GM11168 (cell line): ENCODE data around the gene RASGEF1C.
"Not testable (repeated sequence)": the region's sequence is repeated elsewhere in the genome, so short reads cannot be mapped to it uniquely, and the experiment has no call there.

Experiments used
- in situ Hi-C: fragments of 300-500 bp; cut with MboI; formaldehyde crosslinking; loops from one replicate; pipeline ENCODE4 v1.12.0; 2022; ENCODE audit warnings: low sequenced_read_pairs; ENCODE audit not compliant: unreplicated experiment

The RASGEF1C gene

DNA sequence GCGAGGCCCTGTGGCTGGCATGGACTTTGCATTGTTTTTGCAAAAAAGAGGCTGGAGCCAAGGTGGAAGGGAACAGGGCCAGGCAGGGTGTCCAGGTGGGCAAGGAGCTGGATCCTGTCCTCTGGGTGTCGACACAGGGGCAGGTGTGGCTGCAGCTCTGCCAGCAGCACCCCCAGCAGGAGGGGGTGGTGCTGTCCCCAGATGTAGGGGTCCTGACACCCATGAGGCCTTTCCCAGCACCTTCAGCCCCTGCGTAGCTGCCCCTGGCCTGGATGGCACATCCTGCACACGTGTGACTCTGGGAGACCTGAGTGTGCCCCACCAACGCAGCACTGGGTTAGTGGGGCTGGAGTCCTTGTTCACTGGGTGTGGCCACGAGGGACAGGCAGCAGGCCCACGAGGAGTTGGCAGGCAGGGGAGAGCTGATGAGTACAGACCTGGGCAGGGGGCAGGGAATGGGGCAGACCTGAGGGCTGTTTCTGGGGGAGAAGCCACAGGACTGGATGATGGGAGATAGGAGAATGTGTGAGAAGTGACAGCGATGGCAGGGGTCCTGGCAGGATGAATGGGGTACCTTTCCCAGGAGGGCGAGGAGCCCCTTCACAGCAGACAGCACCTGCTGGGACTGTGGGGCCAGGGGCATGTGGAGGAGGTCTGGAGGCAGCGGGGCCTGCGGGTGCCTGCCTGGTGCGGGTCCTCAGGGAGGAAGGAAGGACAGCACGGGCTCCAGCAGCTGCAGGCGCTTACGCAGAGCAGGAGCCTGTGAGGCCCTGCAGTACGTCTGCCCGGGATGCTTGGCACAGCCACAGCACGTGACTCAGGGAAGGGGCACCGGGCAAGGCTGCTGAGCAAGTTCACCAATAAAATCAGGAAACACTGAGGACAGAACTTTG lies 3.6 kb upstream of the RASGEF1C start:
- in situ Hi-C loops = no loop called here

GRCh38 chr5:180211761-180212035 lies 2.7 kb upstream of the RASGEF1C start:
- in situ Hi-C loops = no loop called here

DNA sequence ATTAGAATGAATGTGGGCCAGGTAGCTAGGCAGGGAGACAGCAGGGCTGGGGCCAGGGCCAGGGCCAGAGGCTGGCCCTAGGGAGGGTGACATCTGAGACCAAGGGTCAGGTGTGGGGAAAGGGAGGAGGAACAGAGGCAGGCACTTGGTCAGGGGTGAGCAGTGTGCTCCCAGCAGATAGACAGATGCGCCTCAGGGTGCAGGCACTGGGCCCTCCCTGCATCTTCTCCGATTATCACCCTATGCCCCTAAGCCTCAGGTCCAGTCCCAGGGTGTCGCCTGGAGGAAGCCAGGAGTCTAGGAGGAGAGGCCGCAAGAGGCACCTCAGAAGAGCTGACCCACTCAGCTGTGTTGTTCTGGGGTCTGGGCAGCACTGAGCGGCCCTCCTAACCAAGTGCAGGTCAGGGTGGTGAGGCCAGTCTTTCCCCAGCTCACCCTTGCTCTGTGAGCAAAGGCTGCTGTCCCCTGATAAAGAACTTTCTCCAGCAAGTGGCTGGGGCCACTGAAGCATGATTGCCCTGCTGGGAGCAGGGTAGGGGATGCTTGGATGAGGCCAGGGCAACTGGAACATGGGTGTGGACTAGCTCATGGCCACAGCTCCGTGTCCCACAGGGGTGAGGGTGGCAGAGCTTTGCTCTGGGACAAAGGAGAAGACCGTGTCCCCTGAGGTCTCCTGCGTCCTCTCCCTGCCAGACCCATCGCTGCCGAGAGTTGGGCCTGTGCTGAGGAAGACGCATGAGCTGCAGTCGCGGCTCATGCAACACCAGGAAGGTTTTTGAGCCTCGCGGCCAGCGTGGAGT lies 2.1 kb upstream of the RASGEF1C start:
- in situ Hi-C loops = no loop called here

GRCh38 chr5:180210077-180210476 lies 1.1 kb upstream of the RASGEF1C start:
- in situ Hi-C loops = not testable (repeated sequence)

DNA sequence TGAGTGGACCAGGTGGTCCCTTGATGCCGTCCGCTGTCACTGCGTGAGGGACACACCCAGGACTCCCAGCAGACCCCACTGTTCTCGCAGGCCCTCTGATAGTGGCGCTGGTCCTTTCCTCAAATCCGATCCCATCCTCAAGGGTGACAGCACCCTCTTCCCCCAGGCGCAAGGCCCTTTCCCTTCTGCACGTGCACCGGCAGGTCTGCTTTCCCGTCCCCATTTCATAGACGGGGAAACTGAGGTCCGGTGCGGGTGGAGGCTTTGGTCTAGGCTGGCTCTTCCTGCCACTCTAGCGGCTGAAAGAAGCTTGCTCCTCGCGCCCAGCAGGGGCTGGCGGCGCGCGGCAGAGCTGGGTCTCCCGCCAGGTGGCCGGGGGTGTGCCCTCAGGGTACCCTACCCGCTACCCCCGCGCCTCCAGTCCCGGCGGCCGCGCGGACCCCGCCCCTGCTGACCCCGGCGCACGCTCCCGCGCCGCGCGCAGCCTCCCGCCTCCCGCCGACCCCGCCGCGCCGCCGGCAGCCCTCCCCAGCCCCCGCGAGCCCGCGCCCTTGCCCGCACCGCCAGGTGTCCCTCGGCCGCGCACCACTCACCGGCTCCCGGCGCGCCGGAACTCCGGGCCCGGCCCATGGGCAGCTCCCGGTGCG lies 453 bp downstream of the RASGEF1C start:
- in situ Hi-C loops = no loop called here

- in situ Hi-C loops = no loop called here
Measured at GRCh38 chr5:180208038-180208434, 975 bp downstream of the RASGEF1C start.

- in situ Hi-C loops = no loop called here
Measured at GRCh38 chr5:180207593-180207992, 1.4 kb downstream of the RASGEF1C start.

- in situ Hi-C loops = no loop called here
Measured at GRCh38 chr5:180206993-180207392, 2.0 kb downstream of the RASGEF1C start.

DNA sequence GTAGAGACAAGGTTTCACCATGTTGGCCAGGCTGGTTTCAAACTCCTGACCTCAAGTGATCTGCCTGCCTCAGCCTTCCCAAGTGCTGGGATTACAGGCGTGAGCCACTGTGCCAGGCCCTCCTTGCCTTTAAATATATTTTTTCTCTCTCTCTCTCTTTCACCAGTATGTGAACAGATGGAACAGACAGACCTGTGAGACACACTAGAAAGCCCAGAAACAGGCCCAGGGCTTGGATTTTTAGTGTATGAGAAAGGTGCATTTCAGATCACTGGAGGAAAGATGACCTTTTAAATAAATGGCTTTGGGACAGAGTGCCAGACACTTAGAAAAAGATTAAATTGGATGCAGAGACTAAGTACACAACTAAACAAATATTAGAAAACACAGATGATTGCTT lies 3.1 kb downstream of the RASGEF1C start:
- in situ Hi-C loops = no loop called here

DNA sequence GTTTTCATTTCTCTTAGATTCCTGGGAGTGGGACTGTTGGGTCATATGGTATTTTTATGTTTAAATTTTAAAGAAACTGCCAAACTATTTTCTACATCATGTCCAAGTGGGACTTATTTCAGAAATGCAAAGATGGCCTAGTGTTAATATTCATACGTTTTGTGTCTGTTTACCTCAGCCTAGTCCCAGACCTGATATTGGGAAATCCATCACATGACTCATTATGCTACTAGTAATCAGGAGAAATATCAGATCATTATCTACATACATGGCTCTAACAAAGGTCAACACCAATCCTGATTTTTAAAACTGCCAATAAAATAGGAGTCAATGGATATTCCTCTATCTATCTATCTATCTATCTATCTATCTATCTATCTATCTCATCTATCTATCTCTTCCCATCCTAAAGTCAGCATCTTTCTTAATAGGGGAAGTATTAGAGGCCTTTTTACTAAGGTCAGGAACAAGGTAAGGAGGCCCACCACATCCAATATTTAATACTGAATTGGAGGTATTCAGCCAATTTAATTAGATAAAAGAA lies 4.7 kb downstream of the RASGEF1C start:
- in situ Hi-C loops = no loop called here

DNA sequence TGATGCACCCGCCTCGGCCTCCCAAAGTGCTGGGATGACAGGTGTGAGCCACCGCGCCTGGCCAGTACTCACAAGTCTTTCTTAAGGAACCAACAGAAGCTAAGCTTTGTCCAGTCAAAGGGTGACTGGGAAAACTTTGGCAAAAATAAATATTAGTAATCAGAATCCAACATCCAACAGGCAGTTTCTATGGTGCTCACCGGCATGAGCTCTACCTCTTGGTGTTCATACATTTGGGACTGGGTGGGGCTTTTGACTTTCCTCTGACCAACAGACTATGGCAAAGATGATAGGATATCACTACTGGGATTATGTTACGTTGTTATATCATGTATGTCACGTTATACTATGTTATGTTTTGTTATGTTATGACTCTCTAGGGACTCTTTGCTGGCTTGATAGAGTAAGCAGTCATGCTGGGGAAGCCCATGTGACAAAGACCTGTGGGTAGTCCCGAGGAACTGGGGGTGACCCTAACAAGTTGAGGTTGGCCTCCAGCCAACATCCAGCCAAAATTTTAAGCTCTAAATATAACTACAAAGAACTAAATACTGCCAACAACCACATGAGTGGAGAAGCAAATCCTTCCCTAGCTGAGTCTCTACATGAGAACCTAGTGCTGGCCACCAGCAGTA lies 6.0 kb downstream of the RASGEF1C start:
- in situ Hi-C loops = no loop called here

GRCh38 chr5:180201051-180201987 lies 7.7 kb downstream of the RASGEF1C start:
- in situ Hi-C loops = no loop called here

DNA sequence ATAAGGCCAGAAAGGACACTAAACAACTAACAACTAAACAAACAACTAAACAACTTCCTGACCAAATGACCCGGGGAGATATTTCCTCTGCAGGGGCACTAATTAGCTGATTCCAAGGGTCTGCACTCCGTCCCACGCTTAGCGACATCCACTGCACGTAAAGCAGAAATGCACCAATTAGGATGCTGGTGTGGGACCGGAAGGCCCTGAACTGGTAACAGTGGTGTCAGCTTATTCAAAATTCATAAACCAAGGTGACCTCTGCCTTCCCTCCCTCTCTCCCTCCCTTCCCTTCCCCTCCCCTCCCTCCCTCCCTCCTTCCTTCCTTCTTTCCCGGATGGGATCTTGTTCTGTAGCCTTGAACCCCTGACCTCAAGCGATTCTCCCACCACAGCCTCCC lies 9.6 kb downstream of the RASGEF1C start:
- in situ Hi-C loops = no loop called here

DNA sequence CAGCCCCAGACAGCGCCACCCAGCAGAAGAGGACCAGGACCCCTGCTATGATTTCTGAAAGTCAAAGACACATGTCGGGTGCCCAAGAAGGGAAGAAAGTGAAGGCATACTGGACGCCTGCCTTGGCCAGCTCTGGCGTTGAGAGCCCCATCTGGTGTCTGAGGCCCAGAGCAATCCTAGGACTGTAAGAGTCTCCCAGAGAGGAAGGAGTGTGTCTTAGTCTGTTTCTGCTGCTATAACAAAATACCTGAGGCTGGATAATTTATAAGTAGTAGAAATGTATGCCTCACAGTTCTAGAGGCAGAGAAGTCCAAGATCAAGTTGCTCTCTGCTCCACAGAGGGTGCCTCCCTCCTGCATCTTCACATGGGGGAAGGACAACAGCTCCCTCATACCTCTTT lies 10.8 kb downstream of the RASGEF1C start:
- in situ Hi-C loops = no loop called here

DNA sequence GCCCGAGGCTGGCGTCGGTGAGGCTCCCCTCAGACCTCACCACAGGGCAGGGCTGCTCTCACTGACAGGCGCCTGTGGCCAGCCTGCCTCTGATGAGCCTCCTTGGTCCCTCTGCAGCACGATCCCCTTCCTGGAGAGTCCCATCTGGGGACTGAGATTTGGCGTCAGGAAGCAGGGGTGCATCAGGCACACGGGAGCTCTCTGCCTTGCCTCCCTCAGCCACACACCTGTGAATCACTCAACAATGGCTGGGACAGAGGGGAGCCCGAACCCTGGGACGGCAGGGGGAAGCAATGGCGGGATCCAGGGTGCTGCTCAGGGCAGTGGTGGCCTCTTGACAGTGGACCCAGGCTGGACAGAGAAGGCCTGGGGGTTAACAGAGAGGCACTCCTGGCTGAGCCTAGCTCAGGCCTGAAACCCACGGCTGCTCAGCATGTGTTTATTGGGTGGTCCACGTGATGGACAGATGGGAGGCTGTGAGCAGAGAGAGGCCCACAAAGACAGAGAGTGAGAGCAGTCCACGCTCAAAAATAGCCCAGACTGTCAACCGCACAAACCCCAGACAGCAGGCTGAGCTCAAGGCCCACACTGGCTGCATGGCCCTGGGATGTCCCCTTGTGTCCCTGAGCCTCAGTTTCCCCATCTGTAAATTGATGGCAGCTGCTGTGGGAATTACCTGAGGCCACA lies 11.9 kb downstream of the RASGEF1C start:
- in situ Hi-C loops = no loop called here

GRCh38 chr5:180194410-180195345 lies 14.3 kb downstream of the RASGEF1C start:
- in situ Hi-C loops = no loop called here

- in situ Hi-C loops = no loop called here
Measured at GRCh38 chr5:180193749-180194375, 15.1 kb downstream of the RASGEF1C start.
